ENCODE results near the gene F13B.
"Not testable (repeated sequence)": the region's sequence is repeated elsewhere in the genome, so short reads cannot be mapped to it uniquely, and the experiment has no call there.

Gene F13B

GRCh38 chr1:197066719-197067456 lies at the start of gene F13B:
Gene F13B, minus strand, starts transcription at chr1:197067260. Its CDS starts 37 bp downstream, at chr1:197067223.
- H3K4me3 Mint-ChIP-seq: no peak within 1 kb of the TSS
- H3K27ac Mint-ChIP-seq: no peak within 1 kb of the TSS
- H3K36me3 Mint-ChIP-seq: peaks cover 3% of the 10 kb centered on the region
- peaks cover 6% of the 10 kb centered on the region for H3K9me3 Mint-ChIP-seq (ENCODE audit: low read depth)
- no peaks in the 10 kb centered on the region for H3K4me1 Mint-ChIP-seq (ENCODE audit: low read depth)
- H3K27me3 Mint-ChIP-seq: peaks cover 6% of the 10 kb centered on the region

DNA sequence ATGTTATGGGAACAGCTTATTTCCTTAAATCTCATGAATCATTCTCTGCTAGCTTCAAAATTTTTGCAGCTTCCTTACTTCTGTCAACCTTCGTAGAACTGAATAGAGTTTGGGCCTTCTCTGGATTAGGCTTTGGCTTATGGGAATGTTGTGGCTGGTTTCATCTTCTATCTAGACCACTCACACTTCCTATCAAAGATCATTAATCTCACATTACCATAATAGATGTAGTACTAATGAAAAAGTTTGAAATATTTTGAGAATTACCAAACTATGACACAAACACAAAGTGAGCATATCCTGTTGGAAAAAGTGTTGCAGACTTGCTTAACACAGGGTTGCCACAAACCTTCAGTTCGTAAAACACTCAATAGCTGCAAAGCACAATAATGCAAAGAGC lies 49.1 kb upstream of the F13B start:
- Mint-ChIP-seq H3K4me1 (ENCODE audit: low read depth) (no peaks in the 10 kb centered on the region), H3K36me3 (no peaks in the 10 kb centered on the region), H3K27me3 (no peaks in the 10 kb centered on the region), H3K9me3 (ENCODE audit: low read depth) (no peaks in the 10 kb centered on the region), H3K4me3 (no peak overlapping the region), H3K27ac (no peak overlapping the region)

DNA sequence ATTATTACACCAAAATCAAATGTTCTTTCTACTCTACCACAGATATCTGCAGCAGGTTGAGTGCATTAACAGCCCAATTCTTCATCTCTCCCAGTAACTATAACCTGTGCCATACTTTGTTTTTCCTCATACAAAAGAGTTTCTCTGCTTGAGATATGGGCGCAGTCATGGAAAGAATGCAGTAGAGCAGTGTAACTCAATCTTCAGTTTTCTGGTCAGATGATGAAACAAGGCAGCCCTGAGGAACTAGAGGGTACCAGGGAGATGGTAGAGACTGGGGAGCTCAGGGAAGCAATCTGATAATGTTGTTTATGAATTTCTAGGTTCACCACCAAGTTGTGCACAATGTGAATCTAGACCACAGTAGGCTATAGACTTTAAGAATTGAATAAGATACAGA lies 39.8 kb upstream of the F13B start:
- no peak overlapping the region for H3K27ac Mint-ChIP-seq
- H3K36me3 Mint-ChIP-seq: peaks cover 3% of the 10 kb centered on the region
- H3K27me3 Mint-ChIP-seq: no peaks in the 10 kb centered on the region
- peaks cover 1% of the 10 kb centered on the region for H3K4me1 Mint-ChIP-seq (ENCODE audit: low read depth)
- no peaks in the 10 kb centered on the region for H3K9me3 Mint-ChIP-seq (ENCODE audit: low read depth)
- no peak overlapping the region for H3K4me3 Mint-ChIP-seq

GRCh38 chr1:197103300-197103699 lies 36.2 kb upstream of the F13B start:
- Mint-ChIP-seq H3K9me3 (ENCODE audit: low read depth) (no peaks in the 10 kb centered on the region), H3K27ac (no peak overlapping the region), H3K4me1 (ENCODE audit: low read depth) (peaks cover 15% of the 10 kb centered on the region), H3K36me3 (peaks cover 3% of the 10 kb centered on the region), H3K27me3 (no peaks in the 10 kb centered on the region), H3K4me3 (no peak overlapping the region)

GRCh38 chr1:197101978-197102377 lies 34.9 kb upstream of the F13B start:
- no peak overlapping the region for H3K4me3 Mint-ChIP-seq
- H3K9me3 Mint-ChIP-seq (ENCODE audit: low read depth): no peaks in the 10 kb centered on the region
- peaks cover 15% of the 10 kb centered on the region for H3K4me1 Mint-ChIP-seq (ENCODE audit: low read depth)
- H3K27ac Mint-ChIP-seq: no peak overlapping the region
- H3K27me3 Mint-ChIP-seq: no peaks in the 10 kb centered on the region
- H3K36me3 Mint-ChIP-seq: no peaks in the 10 kb centered on the region

DNA sequence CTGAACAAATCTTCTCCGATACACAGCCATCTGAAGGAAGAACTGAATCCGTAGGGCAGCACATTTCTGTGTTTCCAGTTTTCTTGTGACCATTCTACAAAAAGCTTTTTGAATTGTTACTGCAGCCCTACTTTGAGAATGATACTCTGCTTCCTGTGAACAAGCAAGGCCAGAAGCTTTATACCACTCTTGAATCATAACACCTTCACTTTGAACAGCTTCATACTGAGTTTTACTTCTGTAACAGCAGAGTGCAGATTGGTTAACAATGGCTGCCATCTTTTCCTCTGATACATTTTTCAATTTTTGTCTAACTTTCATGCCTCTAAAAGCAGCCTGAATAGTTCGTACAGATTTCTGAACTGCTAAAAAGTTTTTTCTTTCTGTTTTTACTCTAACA lies 33.6 kb upstream of the F13B start:
- no peaks in the 10 kb centered on the region for H3K27me3 Mint-ChIP-seq
- H3K9me3 Mint-ChIP-seq (ENCODE audit: low read depth): no peaks in the 10 kb centered on the region
- H3K36me3 Mint-ChIP-seq: no peaks in the 10 kb centered on the region
- peaks cover 15% of the 10 kb centered on the region for H3K4me1 Mint-ChIP-seq (ENCODE audit: low read depth)
- no peak overlapping the region for H3K27ac Mint-ChIP-seq
- H3K4me3 Mint-ChIP-seq: no peak overlapping the region

DNA sequence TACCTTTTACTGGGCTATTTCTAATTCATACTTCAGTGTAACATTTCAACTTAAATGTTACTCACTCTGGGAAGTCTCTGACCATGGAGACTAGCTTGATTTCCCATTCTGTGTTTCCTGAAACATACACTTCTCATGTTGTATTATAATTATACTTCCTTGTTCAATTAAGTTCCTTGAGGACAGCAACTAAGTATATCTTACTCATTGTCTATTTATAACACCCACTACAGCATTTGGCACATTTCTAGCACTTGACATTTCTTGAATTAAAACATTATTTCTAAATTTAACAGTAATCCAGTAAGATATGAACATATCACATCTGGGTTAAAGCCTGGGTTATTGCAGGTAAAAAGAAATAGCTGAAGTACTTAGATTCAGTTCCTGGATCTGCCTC lies 32.4 kb upstream of the F13B start:
- H3K27me3 Mint-ChIP-seq: no peaks in the 10 kb centered on the region

DNA sequence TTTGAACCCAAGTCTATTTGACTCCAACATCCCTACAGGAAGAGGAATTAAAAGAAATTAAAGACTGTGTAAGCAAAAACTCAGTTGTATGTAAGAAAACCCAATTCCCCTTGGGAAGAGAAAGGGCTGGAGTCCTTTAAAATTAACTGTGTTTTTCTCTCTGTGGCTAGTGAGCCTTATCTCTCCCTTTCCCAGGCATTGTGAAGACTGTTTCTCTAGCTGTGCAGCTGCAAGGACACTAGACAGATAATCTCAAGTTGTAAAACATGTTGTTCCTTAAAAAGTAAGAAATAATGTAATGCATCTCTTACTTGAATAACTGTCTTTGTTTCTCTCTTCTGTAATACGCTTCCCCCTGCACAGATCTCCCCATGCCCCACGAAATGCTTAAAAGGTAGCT lies 29.9 kb upstream of the F13B start:
- not testable (repeated sequence) for H3K9me3 Mint-ChIP-seq (ENCODE audit: low read depth); H3K36me3 Mint-ChIP-seq; H3K27ac Mint-ChIP-seq; H3K4me3 Mint-ChIP-seq; H3K27me3 Mint-ChIP-seq
- H3K4me1 Mint-ChIP-seq (ENCODE audit: low read depth): peaks cover 14% of the 10 kb centered on the region

More for the DNA sequence above, 32.4 kb upstream of the F13B start:
- H3K36me3 Mint-ChIP-seq: no peaks in the 10 kb centered on the region
- H3K27ac Mint-ChIP-seq: no peak overlapping the region
- peaks cover 15% of the 10 kb centered on the region for H3K4me1 Mint-ChIP-seq (ENCODE audit: low read depth)
- no peak overlapping the region for H3K4me3 Mint-ChIP-seq
- no peaks in the 10 kb centered on the region for H3K9me3 Mint-ChIP-seq (ENCODE audit: low read depth)

DNA sequence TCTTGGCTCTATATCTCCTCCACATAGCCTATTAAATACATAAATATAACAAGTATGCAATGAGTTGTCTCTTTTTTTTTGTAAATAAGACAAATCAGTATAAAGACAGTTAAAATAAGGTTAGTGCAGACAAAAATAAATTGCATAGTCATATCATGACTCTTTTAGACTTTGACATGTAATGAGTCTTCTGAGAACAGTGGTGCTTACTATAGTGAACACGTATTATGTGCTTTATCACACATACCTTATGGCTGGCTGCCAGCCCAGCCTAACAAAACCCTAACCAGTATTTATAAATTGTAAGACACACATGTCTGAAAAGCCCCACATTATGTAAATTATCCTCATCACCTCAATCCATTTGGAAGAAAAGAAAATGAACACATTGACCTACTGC lies 29.1 kb upstream of the F13B start:
- H3K4me3 Mint-ChIP-seq: no peak overlapping the region
- H3K9me3 Mint-ChIP-seq (ENCODE audit: low read depth): no peaks in the 10 kb centered on the region
- no peaks in the 10 kb centered on the region for H3K27me3 Mint-ChIP-seq
- no peak overlapping the region for H3K27ac Mint-ChIP-seq
- H3K36me3 Mint-ChIP-seq: no peaks in the 10 kb centered on the region
- H3K4me1 Mint-ChIP-seq (ENCODE audit: low read depth): peaks cover 9% of the 10 kb centered on the region

DNA sequence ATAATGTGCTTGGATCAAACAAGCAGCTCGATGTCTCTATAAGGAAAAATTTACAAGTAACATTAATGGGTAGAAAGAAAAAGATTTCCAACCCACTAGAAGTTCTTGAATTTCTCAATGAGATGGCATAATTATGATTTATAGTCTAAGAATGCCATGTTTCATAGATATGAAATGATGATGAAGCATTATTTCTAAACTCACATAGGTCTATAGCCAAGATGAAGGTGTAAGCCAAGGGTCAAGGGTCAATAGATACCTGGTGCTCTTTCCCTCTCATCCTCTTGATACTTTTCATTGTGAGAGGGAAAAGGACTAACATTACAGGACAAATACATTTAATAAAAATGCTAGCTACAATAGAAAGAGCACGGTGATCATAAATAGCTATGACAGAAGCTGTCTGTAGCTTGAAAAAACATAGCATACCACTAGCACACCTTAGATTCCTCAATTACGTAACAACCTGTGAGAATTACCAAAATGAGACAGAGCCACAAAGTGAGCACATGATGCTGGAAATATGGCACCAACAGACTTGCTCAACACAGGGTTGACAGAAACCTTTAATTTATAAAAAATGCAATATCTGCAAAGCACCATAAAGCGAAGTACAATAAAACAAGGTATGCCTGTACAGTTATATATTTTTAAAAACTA lies 26.3 kb upstream of the F13B start:
- Mint-ChIP-seq H3K4me1 (ENCODE audit: low read depth) (no peaks in the 10 kb centered on the region), H3K9me3 (ENCODE audit: low read depth) (no peaks in the 10 kb centered on the region), H3K27me3 (no peaks in the 10 kb centered on the region), H3K27ac (no peak overlapping the region), H3K36me3 (no peaks in the 10 kb centered on the region), H3K4me3 (no peak overlapping the region)

- no peak overlapping the region for H3K4me3 Mint-ChIP-seq
- H3K27ac Mint-ChIP-seq: no peak overlapping the region
Measured at GRCh38 chr1:197092491-197093023, 25.5 kb upstream of the F13B start.

DNA sequence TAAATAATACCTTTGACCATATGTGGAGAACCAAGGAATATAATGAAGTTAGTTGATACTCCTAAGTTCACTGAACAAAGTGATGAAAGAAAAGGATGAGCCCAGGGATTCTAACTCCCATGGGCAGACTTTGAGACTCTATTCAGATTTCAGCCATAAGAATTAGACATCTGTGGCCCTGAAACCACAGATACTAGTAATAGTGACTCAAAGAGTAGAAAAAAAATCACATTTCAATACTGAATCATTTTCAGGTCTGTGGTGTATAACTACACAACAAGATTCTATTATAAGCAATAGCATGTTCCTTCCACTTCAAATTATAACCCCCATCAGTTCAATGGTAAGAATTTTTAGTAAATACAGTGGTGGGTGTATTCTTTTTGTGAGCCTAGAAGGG lies 16.4 kb upstream of the F13B start:
- no peak overlapping the region for H3K4me3 Mint-ChIP-seq
- H3K4me1 Mint-ChIP-seq (ENCODE audit: low read depth): no peaks in the 10 kb centered on the region
- H3K9me3 Mint-ChIP-seq (ENCODE audit: low read depth): no peaks in the 10 kb centered on the region
- H3K36me3 Mint-ChIP-seq: peaks cover 11% of the 10 kb centered on the region
- H3K27me3 Mint-ChIP-seq: peaks cover 5% of the 10 kb centered on the region
- H3K27ac Mint-ChIP-seq: no peak overlapping the region

More at GRCh38 chr1:197092491-197093023, 25.5 kb upstream of the F13B start:
- Mint-ChIP-seq H3K36me3 (no peaks in the 10 kb centered on the region), H3K9me3 (ENCODE audit: low read depth) (no peaks in the 10 kb centered on the region), H3K4me1 (ENCODE audit: low read depth) (no peaks in the 10 kb centered on the region), H3K27me3 (no peaks in the 10 kb centered on the region)

DNA sequence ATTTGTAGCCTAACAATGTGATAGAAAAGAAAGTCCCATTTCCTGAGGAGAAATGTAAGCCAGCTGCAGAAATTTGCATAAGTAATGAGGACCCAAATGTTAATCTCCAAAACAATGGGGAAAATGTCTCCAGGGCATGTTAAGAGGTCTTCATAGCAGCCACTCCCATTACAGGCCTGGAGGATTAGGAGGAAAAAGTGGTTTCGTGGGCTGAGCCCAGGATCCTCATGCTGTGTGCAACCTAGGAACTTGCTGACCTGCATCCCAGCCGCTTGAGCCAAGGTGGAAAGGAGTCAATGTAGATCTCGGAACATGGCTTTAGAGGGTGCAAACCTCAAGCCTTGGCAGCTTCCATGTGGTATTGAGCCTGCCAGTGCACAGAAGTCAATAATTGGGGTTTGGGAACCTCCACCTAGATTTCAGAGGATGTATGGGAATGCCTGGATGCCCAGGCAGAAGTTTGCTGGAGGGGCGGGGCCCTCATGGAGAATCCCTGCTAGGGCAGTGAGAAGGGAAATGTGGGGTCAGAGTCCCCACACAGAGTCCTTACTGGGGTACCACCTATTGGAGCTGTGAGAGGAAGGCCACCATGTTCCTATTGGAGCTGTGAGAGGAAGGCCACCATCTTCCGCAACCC lies 14.2 kb upstream of the F13B start:
- no peak overlapping the region for H3K4me3 Mint-ChIP-seq
- H3K9me3 Mint-ChIP-seq (ENCODE audit: low read depth): no peaks in the 10 kb centered on the region
- H3K36me3 Mint-ChIP-seq: peaks cover 11% of the 10 kb centered on the region
- H3K4me1 Mint-ChIP-seq (ENCODE audit: low read depth): no peaks in the 10 kb centered on the region
- H3K27ac Mint-ChIP-seq: no peak overlapping the region
- peaks cover 5% of the 10 kb centered on the region for H3K27me3 Mint-ChIP-seq

DNA sequence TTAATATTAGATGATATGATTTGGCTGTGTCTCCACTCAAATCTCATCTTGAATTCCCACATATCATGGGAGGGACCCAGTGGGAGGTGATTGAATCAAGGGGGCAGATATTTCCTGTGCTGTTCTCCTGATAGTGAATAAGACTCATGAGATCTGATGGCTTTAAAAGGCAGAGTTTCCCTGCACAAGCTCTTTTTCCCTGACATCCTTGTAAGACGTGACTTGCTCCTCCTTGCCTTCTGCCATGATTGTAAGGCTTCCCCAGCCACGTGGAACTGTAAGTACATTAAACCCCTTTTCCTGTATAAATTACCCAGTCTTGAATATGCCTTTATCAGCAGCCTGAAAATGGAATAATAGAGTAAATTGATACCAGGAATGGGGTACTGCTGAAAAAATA lies 13.3 kb upstream of the F13B start:
- Mint-ChIP-seq H3K27ac (no peak overlapping the region), H3K36me3 (peaks cover 11% of the 10 kb centered on the region), H3K9me3 (ENCODE audit: low read depth) (peaks cover 4% of the 10 kb centered on the region), H3K4me3 (no peak overlapping the region), H3K4me1 (ENCODE audit: low read depth) (no peaks in the 10 kb centered on the region), H3K27me3 (peaks cover 5% of the 10 kb centered on the region)

- no peak overlapping the region for H3K27ac Mint-ChIP-seq
- peaks cover 8% of the 10 kb centered on the region for H3K27me3 Mint-ChIP-seq
- H3K9me3 Mint-ChIP-seq (ENCODE audit: low read depth): peaks cover 4% of the 10 kb centered on the region
- H3K4me3 Mint-ChIP-seq: no peak overlapping the region
- peaks cover 5% of the 10 kb centered on the region for H3K36me3 Mint-ChIP-seq
- no peaks in the 10 kb centered on the region for H3K4me1 Mint-ChIP-seq (ENCODE audit: low read depth)
Measured at GRCh38 chr1:197076585-197076984, 9.5 kb upstream of the F13B start.

Data from activated naive CD8-positive, alpha-beta T cell (primary cell).